Testis (tissue), 3 donors: ENCODE results near the gene CLMN. TPM values are rescaled to one million over a fixed set of nuclear protein-coding genes. Genes with fewer than 3 reads are reported as not detected.

Source experiments
- DNase-seq: peaks from one replicate; pipeline ENCODE4 v3.0.0-alpha.2; 2019
- H3K27ac ChIP-seq, 2 donors: fragments of 200-600 bp; sonication (generic); one replicate each; pipeline ENCODE4 v1.5.1; 2019
- H3K27me3 ChIP-seq: fragments of 200-600 bp; sonication (generic); one replicate; pipeline ENCODE4 v1.5.1; 2019
- H3K36me3 ChIP-seq: fragments of 200-600 bp; sonication (generic); one replicate; pipeline ENCODE4 v1.5.1; 2017; ENCODE audit warnings: low read depth; ENCODE audit errors: missing control alignments
- H3K4me1 ChIP-seq: fragments of 200-600 bp; sonication (generic); one replicate; pipeline ENCODE4 v1.5.1; 2019
- H3K4me3 ChIP-seq, 2 donors: fragments of 200-600 bp; sonication (generic); one replicate each; pipeline ENCODE4 v1.5.1; 2017 to 2019
- H3K9me3 ChIP-seq: fragments of 200-600 bp; sonication (generic); one replicate; pipeline ENCODE4 v1.5.1; 2017
- CTCF ChIP-seq, 3 experiments: fragments of 450-650 bp in 2 of 3; fragments of 200-600 bp in 1 of 3; sonication (generic) in 1 of 3; IDR thresholded peaks; one replicate each; pipeline ENCODE4 v1.5.1; 2016 to 2019; ENCODE audit warnings: antibody characterized with exemption in 3 of 3, mild to moderate bottlenecking in 2 of 3, moderate library complexity in 1 of 3
- POLR2A ChIP-seq: fragments of 450-650 bp; IDR thresholded peaks from one replicate; pipeline ENCODE4 v1.6.1; 2017; ENCODE audit warnings: antibody characterized with exemption, mild to moderate bottlenecking, moderate library complexity
- WGBS, 2 donors: methylation state at CpG; one replicate each; pipeline ENCODE4 v1.1.5; 2018; 5-methylcytosine and 5-hydroxymethylcytosine counted together
- intact Hi-C: fragments of 100-400 bp; cut with DNase I; formaldehyde crosslinking; loops from one replicate; pipeline ENCODE4 v1.15.1; 2023; ENCODE audit warnings: low total_unique reads
- polyA plus RNA-seq: library from polyadenylated mRNA; stranded (reverse); fragments of 350-450 nt; fragmentation: Illumina TruSeq; extraction: RNeasy Lipid Tissue Mini Kit (QIAGEN cat#74804); gene quantifications from one replicate; pipeline ENCODE4 v1.2.3, GENCODE V29; 2014; ENCODE audit warnings: low read depth, low replicate concordance; ENCODE audit not compliant: insufficient read depth
- total RNA-seq, 2 donors: library from RNA; depleted of rRNA; stranded (reverse); fragments of >200 nt; gene quantifications; one replicate each; pipeline ENCODE4 v1.2.3, GENCODE V29; 2016

CLMN gene
- total and polyA plus RNA-seq, 3 donors from 2014 or later: 35.9 to 134 (median 68.0) TPM

GRCh38 chr14:95195031-95195430 lies 124.7 kb downstream of the CLMN start:
- intact Hi-C loops: no loop called here
- H3K9me3 ChIP-seq: no peaks in the 10 kb centered on the region
- no peaks in the 10 kb centered on the region for H3K4me1 ChIP-seq
- H3K36me3 ChIP-seq: no peaks in the 10 kb centered on the region
- DNase-seq: no peak
- H3K27me3 ChIP-seq: no peaks in the 10 kb centered on the region
- 86 to 89% methylated on average over 6 of the region's 6 CpGs for WGBS, 2 donors
- TF ChIP-seq CTCF (IDR thresholded peaks at IDR 0.05) (no peak), POLR2A (no peak)
- no peak overlapping the region for H3K4me3 ChIP-seq
- H3K27ac ChIP-seq: no peak overlapping the region

DNA sequence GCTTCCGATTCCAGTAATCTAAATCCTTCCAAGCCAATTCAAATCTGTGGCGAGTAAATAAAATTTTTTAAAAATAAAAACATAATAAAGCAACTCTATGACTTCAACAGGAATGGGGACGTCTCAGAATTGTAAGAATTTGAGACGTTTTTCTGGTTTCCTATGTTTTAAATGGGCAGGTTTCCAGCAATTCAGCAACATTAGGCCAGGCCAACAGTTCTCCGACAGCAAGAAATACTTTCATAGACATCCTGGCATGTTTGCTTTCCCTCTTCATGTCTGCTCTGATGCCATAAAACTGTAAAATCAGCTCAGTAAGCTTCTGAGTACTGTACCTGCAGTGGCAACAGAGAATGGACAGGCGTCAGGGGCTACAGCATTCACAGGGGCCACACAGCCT lies 126.6 kb downstream of the CLMN start:
- H3K27ac ChIP-seq: no peak overlapping the region
- no peak for DNase-seq
- 84 to 89% methylated on average over 6 of the region's 6 CpGs for WGBS, 2 donors
- no peaks in the 10 kb centered on the region for H3K27me3 ChIP-seq
- H3K36me3 ChIP-seq: no peaks in the 10 kb centered on the region
- intact Hi-C loops: no loop called here
- H3K4me3 ChIP-seq: no peak overlapping the region
- H3K9me3 ChIP-seq: no peaks in the 10 kb centered on the region
- no peaks in the 10 kb centered on the region for H3K4me1 ChIP-seq
- no peak for TF ChIP-seq POLR2A
- no peak for TF ChIP-seq CTCF (IDR thresholded peaks at IDR 0.05)

GRCh38 chr14:95192311-95192710 lies 127.4 kb downstream of the CLMN start:
- no peaks in the 10 kb centered on the region for H3K36me3 ChIP-seq
- no peak overlapping the region for H3K27ac ChIP-seq
- no peaks in the 10 kb centered on the region for H3K9me3 ChIP-seq
- WGBS, 2 donors: 89 to 98% methylated on average over 4 to 6 of the region's 6 CpGs
- no peaks in the 10 kb centered on the region for H3K4me1 ChIP-seq
- H3K4me3 ChIP-seq: no peak overlapping the region
- TF ChIP-seq POLR2A (no peak), CTCF (IDR thresholded peaks at IDR 0.05) (no peak)
- DNase-seq: no peak
- intact Hi-C loops: no loop called here
- no peaks in the 10 kb centered on the region for H3K27me3 ChIP-seq

GRCh38 chr14:95191445-95192199 lies 128.1 kb downstream of the CLMN start:
- no peaks in the 10 kb centered on the region for H3K27me3 ChIP-seq
- DNase-seq: no peak
- intact Hi-C loops: no loop called here
- H3K9me3 ChIP-seq: no peaks in the 10 kb centered on the region
- 90 to 93% methylated on average over 21 of the region's 21 CpGs for WGBS, 2 donors
- no peak overlapping the region for H3K4me3 ChIP-seq
- no peak for TF ChIP-seq POLR2A
- TF ChIP-seq CTCF (IDR thresholded peaks at IDR 0.05): no peak
- H3K36me3 ChIP-seq: no peaks in the 10 kb centered on the region
- H3K27ac ChIP-seq: no peak overlapping the region
- H3K4me1 ChIP-seq: no peaks in the 10 kb centered on the region

GRCh38 chr14:95190857-95191256 lies 128.9 kb downstream of the CLMN start:
- intact Hi-C loops: no loop called here
- Histone ChIP-seq H3K4me1 (no peaks in the 10 kb centered on the region), H3K9me3 (no peaks in the 10 kb centered on the region), H3K27ac (no peak overlapping the region), H3K36me3 (no peaks in the 10 kb centered on the region), H3K27me3 (no peaks in the 10 kb centered on the region), H3K4me3 (no peak overlapping the region)
- 81 to 94% methylated on average over 7 of the region's 7 CpGs for WGBS, 2 donors
- no peak for DNase-seq
- TF ChIP-seq CTCF (IDR thresholded peaks at IDR 0.05) (no peak), POLR2A (no peak)
